DND-41 (cell line): ENCODE measurements around the gene PDIK1L.
A peak's percentile ranks its signal among the peaks of the same experiment; 100 is the strongest.

Experiments
- ATAC-seq: fragments of 200-7000 bp; cut with Tn5 transposase; 3 replicates; pipeline ENCODE4 v1.9.1; 2021; ENCODE audit warnings: low read depth; ENCODE audit not compliant: insufficient read depth
- DNase-seq: peaks from one replicate; pipeline ENCODE4 v3.0.0-alpha.2; 2020
- H2AFZ ChIP-seq: 2 replicates; pipeline ENCODE4 v1.6.0; 2012; ENCODE audit warnings: low read depth, low read length
- H3K27ac ChIP-seq: 2 replicates; pipeline ENCODE4 v1.5.1; 2012; ENCODE audit warnings: low read length, inconsistent platforms
- H3K27me3 ChIP-seq: fragments of 200-600 bp; sonication (generic); 2 replicates; pipeline ENCODE4 v1.6.0; 2012; ENCODE audit warnings: low read length, mild to moderate bottlenecking, inconsistent platforms; ENCODE audit not compliant: insufficient read depth, poor library complexity
- H3K36me3 ChIP-seq: 2 replicates; pipeline ENCODE4 v1.5.1; 2012; ENCODE audit warnings: low read length, inconsistent platforms; ENCODE audit not compliant: insufficient read depth
- H3K4me1 ChIP-seq: 2 replicates; pipeline ENCODE4 v1.5.1; 2012; ENCODE audit warnings: mild to moderate bottlenecking, low read length; ENCODE audit not compliant: insufficient read depth
- H3K4me2 ChIP-seq: 2 replicates; pipeline ENCODE4 v1.6.0; 2012; ENCODE audit warnings: mild to moderate bottlenecking, moderate library complexity, low read length, inconsistent platforms; ENCODE audit not compliant: insufficient read depth
- H3K4me3 ChIP-seq, 2 experiments: fragments of 200-600 bp in 1 of 2; shearing (Covaris generic) in 1 of 2; 2 replicates each; pipeline ENCODE4 v1.5.1; 2012 to 2016; ENCODE audit warnings: inconsistent platforms in 2 of 2, low read length in 2 of 2, mild to moderate bottlenecking in 2 of 2, low read depth in 1 of 2, moderate library complexity in 1 of 2
- H3K79me2 ChIP-seq: 2 replicates; pipeline ENCODE4 v1.6.0; 2012; ENCODE audit warnings: low read length, inconsistent platforms; ENCODE audit not compliant: insufficient read depth
- H3K9ac ChIP-seq: 2 replicates; pipeline ENCODE4 v1.6.0; 2012; ENCODE audit warnings: low read depth, mild to moderate bottlenecking, inconsistent platforms, low read length, moderate library complexity
- H3K9me3 ChIP-seq: 2 replicates; pipeline ENCODE4 v1.5.1; 2012; ENCODE audit warnings: low read length, moderate library complexity, mild to moderate bottlenecking, inconsistent platforms; ENCODE audit not compliant: insufficient read depth, severe bottlenecking
- H4K20me1 ChIP-seq: 2 replicates; pipeline ENCODE4 v1.6.0; 2012; ENCODE audit warnings: low read length; ENCODE audit not compliant: insufficient read depth
- CTCF ChIP-seq: IDR thresholded peaks from 2 replicates; pipeline ENCODE4 v1.5.1; 2012; ENCODE audit warnings: borderline replicate concordance, low read length, moderate library complexity, mild to moderate bottlenecking; ENCODE audit not compliant: poor library complexity, severe bottlenecking; ENCODE audit errors: extremely low read depth
- EZH2 ChIP-seq: IDR thresholded peaks from 3 replicates; pipeline ENCODE4 v1.6.1; 2012; ENCODE audit warnings: borderline replicate concordance, low read depth, mild to moderate bottlenecking, moderate library complexity, low read length, inconsistent platforms; ENCODE audit not compliant: severe bottlenecking

The PDIK1L gene

GRCh38 chr1:26127235-26128163 lies 15.9 kb downstream of the PDIK1L start:
- Histone ChIP-seq H3K4me1 (peaks cover 50% of the 10 kb centered on the region), H3K27ac (peak overlapping the region; percentile 95), H3K79me2 (peaks cover 17% of the 10 kb centered on the region), H3K4me2 (peak overlapping the region; percentile 56), H4K20me1 (no peaks in the 10 kb centered on the region), H3K27me3 (no peaks in the 10 kb centered on the region), H3K9ac (peak overlapping the region; percentile 57), H2AFZ (no peak overlapping the region), H3K36me3 (peaks cover 12% of the 10 kb centered on the region; the same call in 1 of the 2 replicates), H3K4me3 (peak overlapping the region in 1 of 2 experiments; percentile 34; a peak in 2 of 4 replicates), H3K9me3 (no peaks in the 10 kb centered on the region)
- DNase-seq (peak; percentile 32), ATAC-seq (peak; percentile 22; the same call in 2 of the 3 replicates)
- no peak for TF ChIP-seq EZH2
- no peak for TF ChIP-seq CTCF

GRCh38 chr1:26129778-26130177 lies 18.2 kb downstream of the PDIK1L start:
- Histone ChIP-seq H2AFZ (no peak overlapping the region), H3K4me3 (no peak overlapping the region)
- no peak for DNase-seq

GRCh38 chr1:26130695-26131094 lies 19.1 kb downstream of the PDIK1L start:
- no peak for TF ChIP-seq EZH2
- no peak for TF ChIP-seq CTCF

More at GRCh38 chr1:26129778-26130177, 18.2 kb downstream of the PDIK1L start:
- Histone ChIP-seq H3K4me2 (no peak overlapping the region), H3K27me3 (no peaks in the 10 kb centered on the region), H3K27ac (no peak overlapping the region), H4K20me1 (no peaks in the 10 kb centered on the region), H3K36me3 (no peaks in the 10 kb centered on the region), H3K4me1 (peaks cover 33% of the 10 kb centered on the region), H3K9me3 (peaks cover 8% of the 10 kb centered on the region), H3K9ac (no peak overlapping the region), H3K79me2 (0 out of 2 replicates have a peak, but pooled peaks cover 2% of the 10 kb centered on the region)
- no peak for TF ChIP-seq EZH2
- TF ChIP-seq CTCF, result no peak
- ATAC-seq, result no peak

More at GRCh38 chr1:26130695-26131094, 19.1 kb downstream of the PDIK1L start:
- Histone ChIP-seq H3K79me2 (no peaks in the 10 kb centered on the region), H3K9ac (no peak overlapping the region), H3K4me2 (no peak overlapping the region), H3K4me3 (no peak overlapping the region), H3K4me1 (peaks cover 24% of the 10 kb centered on the region), H3K9me3 (peaks cover 8% of the 10 kb centered on the region), H2AFZ (no peak overlapping the region), H3K27me3 (no peaks in the 10 kb centered on the region), H3K27ac (no peak overlapping the region; the same call in 1 of the 2 replicates), H3K36me3 (no peaks in the 10 kb centered on the region), H4K20me1 (no peaks in the 10 kb centered on the region)
- ATAC-seq (no peak), DNase-seq (no peak)
